Left colon (tissue), 2 donors: ENCODE results near the gene SLC23A3. TPM values are rescaled to one million over a fixed set of nuclear protein-coding genes. Genes with fewer than 3 reads are reported as not detected.
A peak's percentile ranks its signal among the peaks of the same experiment; 100 is the strongest.
"Not testable (repeated sequence)": the region's sequence is repeated elsewhere in the genome, so short reads cannot be mapped to it uniquely, and the experiment has no call there.

Experiments used
- ATAC-seq: fragments of 200-7000 bp; cut with Tn5 transposase; one replicate; pipeline ENCODE4 v1.9.1; 2020; ENCODE audit warnings: mild to moderate bottlenecking, moderate library complexity
- DNase-seq, 2 donors: peaks; one replicate each; pipeline ENCODE4 v3.0.0-alpha.2; 2020
- intact Hi-C, 2 donors: fragments of 100-400 bp; cut with DNase I in 1 of 2; cut with micrococcal nuclease in 1 of 2; formaldehyde crosslinking; loops; one replicate each; pipeline versions ENCODE4 v1.11.2 to v1.14.0; 2022; cut with DNase I, micrococcal nuclease
- total RNA-seq, 2 donors: library from RNA; stranded (reverse); fragmentation: NEBNext Ultra II Directional; extraction: Animal tissue kit (Norgen Biotek cat#: 25700); gene quantifications; one replicate each; pipeline ENCODE4 v1.2.1, GENCODE V29; 2021
- donor health status: DM: no; HTN: no; CAD: no.
- donor health status: DM: yes; HTN: yes; CAD: no.

The SLC23A3 gene
- total RNA-seq, 2 donors from 2014 or later: 5.1 to 6.1 TPM

DNA sequence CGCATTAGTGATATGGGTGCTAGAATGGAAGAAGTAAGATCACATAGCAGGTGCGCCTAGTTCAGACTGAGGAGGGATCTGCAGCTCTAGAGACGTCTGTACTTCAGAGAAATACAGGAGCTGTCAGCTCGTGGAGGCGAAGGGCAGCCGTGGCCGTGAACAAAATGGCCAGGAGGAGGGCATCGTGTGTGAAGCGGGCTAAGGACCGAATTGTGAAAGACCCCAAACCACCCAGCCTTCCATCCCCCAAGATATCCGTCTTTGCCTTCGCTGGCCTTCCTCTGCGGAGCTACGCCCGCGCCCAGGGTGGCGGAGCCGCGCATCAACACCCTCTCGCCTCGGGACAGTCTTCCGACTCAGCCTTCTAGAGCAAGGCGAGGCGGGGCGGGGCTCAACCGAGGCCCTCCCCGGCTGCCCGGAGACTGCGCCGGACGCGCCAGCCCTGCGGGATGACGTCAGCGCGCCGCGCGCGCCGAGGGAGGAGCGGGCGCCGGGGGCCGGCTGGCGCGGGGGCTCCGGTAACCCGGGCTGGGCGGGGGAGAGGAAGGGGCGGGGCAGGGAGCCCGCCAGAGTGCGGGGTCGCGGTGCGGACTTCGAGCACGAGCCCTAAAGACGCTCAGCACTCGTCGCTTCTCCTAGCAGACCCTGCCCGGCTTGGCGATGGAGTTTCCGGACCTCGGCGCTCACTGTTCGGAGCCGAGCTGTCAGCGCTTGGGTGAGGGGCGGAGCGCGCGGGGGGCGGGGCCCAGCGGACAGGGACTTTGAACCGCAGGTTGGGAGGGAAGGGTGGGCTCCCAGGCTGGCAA lies 36.7 kb upstream of the SLC23A3 start, which contains the start of gene ZFAND2B:
TSS of gene ZFAND2B (plus strand) at position 455 of the 806 bp plus-strand sequence. CDS start at position 661, 206 bp downstream.
- intact Hi-C loops: no loop called here
- ATAC-seq (peak; percentile 95), DNase-seq (peak; percentile 94 to 97)

- no peak for DNase-seq
- intact Hi-C loops: no loop called here
- no peak for ATAC-seq
These were observed 36.1 kb upstream of the SLC23A3 start for GRCh38 chr2:219205981-219206327.

GRCh38 chr2:219205165-219205538 lies 35.3 kb upstream of the SLC23A3 start:
- ATAC-seq: no peak
- no peak for DNase-seq
- intact Hi-C loops: no loop called here

DNA sequence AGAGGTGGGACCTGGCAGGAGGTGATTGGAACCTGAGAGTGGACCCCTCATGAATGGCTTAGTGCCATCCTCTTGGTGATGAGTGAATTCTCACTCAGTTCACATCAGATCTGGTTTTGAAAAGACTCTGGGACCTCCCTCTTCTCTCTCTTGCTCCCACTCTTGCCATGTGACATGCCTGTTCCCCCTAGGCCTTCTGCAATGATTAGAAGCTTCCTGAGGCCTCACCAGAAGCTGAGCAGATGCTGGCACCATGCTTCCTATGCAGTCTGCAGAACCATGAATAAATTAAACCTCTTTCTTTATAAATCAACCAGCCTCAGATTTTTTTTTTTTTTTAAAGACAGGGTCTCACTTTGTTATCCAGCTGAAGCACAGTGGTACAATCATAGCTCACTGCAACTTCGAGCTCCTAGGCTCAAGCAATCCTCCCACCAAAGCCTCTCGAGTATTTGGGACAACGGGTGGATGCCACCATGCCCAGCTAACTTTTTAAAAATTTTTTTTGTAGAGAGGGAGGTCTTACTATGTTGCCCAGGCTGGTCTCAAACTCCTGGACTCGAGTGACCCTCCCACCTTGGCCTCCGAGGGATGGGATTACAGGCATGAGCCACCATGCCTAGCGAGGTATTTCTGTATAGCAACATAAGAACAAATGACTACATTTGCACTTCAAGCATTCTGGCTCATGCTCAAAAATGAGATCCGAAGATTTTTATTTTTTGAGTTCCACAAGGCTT lies 34.8 kb upstream of the SLC23A3 start:
- ATAC-seq (no peak), DNase-seq (no peak)
- intact Hi-C loops: no loop called here

GRCh38 chr2:219201331-219201730 lies 31.5 kb upstream of the SLC23A3 start:
- ATAC-seq, DNase-seq, intact Hi-C loops: not testable (repeated sequence)

GRCh38 chr2:219200502-219201326 lies 30.9 kb upstream of the SLC23A3 start:
- ATAC-seq, intact Hi-C loops, DNase-seq: not testable (repeated sequence)

DNA sequence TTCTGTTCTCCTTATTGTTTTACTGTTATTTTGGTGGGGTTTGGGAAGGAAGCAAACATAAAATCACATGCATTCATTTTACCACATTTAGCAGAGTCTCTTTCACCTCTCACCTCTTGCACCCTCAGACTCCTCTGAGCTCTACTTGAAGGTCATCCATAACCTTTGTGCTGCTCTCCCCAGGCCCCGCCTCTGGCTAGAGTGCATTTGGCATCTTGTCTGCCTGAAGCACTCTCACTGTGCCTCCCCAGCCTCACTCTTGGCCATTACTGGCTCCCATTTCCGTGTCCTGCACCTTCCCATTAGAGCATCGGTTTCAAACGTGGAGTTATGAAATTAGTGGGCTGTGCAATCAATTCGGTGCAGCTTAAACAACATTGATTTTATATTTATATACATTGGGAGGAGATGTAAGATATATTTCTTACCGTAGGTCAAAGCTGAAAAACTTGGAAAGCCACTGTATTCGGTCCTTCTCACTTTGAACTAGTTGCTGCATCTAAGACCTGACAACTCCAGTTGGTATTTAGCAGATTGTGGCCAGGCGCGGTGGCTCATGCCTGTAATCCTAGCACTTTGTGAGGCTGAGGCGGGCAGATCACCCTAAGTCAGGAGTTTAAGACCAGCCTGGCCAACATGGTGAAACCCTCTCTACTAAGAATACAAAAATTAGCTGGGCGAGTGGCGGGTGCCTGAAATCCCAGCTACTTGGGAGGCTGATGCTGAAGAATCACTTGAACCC lies 29.8 kb upstream of the SLC23A3 start:
- ATAC-seq (no peak), DNase-seq (no peak)
- intact Hi-C loops: no loop called here

DNA sequence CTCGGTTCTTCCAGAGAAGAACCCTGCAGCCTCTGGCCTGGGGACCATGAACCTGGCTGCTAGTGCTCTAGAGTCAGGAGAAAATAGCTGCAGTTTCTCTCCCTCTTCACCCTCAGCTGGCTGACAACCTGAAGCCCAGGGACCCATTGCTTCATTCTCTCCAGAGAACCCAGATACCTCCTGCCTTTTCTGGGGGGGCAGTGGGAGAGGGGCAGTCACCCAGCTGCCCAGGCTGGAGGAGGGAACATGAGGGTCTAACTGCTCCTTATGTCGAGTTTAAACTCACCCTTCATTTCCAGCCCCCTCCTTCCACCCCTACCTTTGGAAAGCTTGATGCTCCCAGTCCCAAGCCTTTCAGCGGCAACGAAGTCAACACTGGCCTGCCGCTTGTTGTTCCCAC lies 29.1 kb upstream of the SLC23A3 start:
- DNase-seq (no peak), ATAC-seq (no peak)
- intact Hi-C loops: no loop called here

DNA sequence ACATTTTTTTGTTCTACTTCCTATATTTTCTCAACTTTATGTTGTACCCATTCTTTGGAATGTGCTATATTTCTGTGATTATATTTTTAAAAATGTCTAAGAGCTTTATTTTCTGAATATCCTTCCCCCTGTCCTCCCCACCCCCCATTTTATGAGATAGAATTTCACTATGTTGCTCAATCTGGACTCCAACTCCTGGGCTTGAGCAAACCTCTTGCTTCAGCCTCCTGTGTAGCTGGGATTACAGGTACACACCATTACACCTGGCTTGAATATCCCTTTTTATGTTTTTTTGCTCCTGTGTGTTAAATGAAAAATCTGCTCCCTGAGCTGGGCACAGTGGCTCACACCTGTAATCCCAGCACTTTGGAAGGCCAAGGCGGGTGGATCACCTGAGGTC lies 27.6 kb upstream of the SLC23A3 start:
- DNase-seq: no peak

DNA sequence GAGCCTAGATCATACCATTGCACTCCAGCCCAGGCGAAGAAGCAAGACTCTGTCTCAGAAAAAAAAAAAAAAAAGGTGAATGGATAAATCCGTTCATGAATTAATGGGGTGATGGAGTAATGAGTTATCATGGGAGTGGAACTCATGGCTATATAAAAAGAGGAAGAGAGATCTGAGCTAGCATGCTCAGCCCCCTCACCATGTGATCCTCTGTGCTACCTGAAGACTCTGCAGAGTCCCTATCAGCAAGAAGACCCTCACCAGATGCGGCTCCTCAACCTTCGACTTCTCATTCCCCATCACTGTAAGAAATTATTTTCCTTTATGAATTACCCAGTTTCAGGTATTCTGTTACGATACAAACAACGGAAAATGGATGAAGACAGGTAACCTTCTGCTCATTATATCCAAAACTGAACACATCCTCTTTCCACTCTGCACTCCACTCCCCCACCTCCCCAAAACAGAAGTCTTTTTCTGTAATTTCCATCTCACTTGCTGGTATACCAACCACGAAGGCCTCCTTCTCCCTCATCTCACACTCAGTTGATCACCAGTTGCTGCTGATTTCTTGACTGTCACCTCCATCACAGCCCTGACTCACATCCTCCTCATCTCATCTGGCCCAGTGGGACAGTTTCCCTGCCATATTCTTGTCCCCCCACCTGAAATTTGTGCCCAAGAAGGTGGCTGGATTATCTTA lies 17.1 kb upstream of the SLC23A3 start:
- DNase-seq (no peak), ATAC-seq (no peak)
- intact Hi-C loops: no loop called here

More for the DNA sequence above, 27.6 kb upstream of the SLC23A3 start:
- intact Hi-C loops: no loop called here
- no peak for ATAC-seq

DNA sequence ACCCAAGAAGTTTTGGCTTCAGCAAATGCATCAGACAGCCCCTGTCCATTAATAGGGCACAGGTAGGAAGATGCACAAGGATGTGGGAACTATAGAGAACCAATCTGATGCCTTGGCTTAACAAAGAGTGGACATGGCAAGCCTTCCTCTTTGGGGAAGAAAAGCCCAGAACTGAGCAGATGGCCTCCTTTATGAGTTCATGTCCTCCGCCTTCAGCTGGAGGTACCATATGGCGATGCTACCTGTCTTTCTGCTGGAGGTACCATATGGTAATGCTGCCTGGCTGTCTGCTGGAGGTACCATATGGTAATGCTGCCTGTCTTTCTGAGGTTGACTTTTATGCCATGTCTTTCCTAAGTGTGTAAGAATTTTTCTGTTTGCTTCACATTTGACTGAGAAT lies 14.3 kb upstream of the SLC23A3 start:
- no peak for DNase-seq
- no peak for ATAC-seq
- intact Hi-C loops: no loop called here

DNA sequence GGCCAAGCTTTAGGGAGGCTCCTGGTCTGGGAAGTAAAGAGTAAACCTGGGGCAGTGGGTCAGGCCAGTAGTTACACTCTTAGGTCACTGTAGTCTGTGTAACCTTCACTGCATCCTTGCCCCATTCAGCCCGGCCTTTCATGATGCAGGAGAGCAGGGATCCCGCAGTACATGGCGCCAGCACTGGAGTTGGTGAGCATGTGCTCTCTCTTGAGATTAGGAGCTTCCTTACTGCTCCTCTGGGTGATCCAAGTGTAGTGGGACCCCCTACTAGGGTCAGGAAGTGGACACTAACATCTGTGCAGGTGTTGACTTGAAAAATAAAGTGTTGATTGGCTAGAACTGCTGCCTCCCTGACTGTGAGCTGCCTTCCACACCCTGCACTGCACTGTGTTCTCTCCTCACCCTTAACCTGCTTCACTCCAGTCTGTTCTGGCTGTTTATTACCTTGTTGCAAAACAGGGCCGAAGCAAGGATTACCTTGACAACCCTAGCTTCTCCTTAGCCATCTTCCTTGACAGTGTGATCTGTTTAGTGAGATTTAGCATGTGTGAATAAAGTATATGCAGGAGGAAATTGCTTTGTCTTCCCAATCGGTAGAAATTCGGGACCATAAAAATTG lies 13.4 kb upstream of the SLC23A3 start:
- intact Hi-C loops: no loop called here
- no peak for DNase-seq
- ATAC-seq: peak; percentile 84

- ATAC-seq (peak; percentile 50), DNase-seq (peak; percentile 28 to 46)
- intact Hi-C loops: no loop called here
These were observed 12.7 kb upstream of the SLC23A3 start for GRCh38 chr2:219182331-219183150.

DNA sequence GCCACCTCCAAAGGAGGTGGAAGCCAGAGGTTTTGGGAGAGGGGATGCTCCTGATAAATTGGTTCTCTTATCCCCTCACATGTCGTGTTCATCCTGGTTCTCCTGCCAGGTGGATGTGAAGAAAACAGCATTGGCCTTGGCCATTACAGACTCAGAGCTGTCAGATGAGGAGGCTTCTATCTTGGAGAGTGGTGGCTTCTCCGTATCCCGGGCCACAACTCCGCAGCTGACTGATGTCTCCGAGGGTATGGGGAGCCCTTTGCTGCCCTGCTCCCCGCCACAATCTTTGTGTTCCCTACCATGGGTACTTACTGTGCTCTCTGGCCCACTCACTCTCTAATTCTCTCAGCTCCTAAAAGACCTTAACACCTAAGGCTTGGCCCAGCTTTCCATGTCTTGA lies 11.7 kb upstream of the SLC23A3 start:
- intact Hi-C loops: no loop called here
- DNase-seq (no peak), ATAC-seq (no peak)

DNA sequence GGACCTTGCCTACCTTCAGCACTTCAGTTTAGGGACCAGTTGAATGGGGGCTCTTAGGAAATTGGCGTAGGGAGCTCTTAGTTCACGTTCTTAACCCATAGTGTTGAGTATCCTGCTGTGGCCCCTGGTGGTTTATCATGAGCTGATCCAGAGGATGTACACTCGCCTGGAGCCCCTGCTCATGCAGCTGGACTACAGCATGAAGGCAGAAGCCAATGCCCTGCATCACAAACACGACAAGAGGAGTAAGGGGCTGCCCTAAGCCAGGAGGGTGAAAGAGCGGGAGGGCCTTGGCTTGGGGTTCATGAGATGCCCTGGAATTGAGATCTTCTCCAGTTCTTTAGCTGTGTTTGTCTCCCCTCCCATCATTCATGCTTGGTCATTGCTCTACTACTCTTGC lies 11.1 kb upstream of the SLC23A3 start:
- intact Hi-C loops: no loop called here
- DNase-seq: no peak
- ATAC-seq: no peak

DNA sequence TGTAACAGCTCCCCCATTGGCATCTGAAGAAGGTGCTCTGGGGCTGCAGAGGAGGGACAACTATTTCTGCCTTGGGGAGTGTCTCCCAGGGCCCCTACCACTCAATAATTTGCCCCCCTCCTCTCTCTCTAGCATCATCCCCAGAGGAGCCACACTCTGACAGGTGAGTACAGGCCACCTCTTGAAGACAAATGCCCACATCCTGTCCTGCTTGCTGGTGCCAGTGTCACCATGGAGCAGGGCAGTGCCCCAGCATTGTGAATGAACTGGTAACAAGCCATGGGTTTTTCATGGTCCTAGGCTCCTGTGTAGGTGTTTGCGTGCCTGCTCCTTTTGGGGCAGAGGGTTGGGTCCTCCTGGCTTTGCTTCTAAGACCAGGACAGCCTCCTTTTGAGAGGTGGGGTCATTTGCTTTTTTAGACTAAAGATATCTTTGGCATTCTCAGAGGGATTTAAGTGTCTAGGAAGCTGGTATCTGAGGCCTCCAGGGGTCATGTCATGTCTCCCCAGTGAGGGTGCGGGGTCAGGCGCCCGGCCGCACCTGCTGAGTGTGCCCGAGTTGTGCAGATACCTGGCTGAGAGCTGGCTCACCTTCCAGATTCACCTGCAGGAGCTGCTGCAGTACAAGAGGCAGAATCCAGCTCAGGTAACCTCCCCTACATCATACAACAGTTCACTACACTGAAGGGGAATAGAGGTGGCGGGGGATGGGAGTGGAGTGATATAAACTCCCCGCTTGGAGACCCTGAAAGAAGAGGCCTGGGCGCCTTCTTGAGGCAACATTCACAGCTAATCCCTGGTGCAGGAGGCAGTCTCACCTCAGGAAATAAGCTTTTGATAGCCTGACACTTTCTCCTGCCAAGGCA lies 10.0 kb upstream of the SLC23A3 start:
- intact Hi-C loops: no loop called here
- no peak for ATAC-seq
- no peak for DNase-seq
